ENCODE data around the gene SLAMF9.

SLAMF9 gene

GRCh38 chr1:159934136-159935039, 19.6 kb downstream of the SLAMF9 start:
- in situ Hi-C loops (cut with HindIII; ENCODE audit: low pct_unique_long_range_greater_than_20kb, low sequenced_read_pairs), result no loop called here

DNA sequence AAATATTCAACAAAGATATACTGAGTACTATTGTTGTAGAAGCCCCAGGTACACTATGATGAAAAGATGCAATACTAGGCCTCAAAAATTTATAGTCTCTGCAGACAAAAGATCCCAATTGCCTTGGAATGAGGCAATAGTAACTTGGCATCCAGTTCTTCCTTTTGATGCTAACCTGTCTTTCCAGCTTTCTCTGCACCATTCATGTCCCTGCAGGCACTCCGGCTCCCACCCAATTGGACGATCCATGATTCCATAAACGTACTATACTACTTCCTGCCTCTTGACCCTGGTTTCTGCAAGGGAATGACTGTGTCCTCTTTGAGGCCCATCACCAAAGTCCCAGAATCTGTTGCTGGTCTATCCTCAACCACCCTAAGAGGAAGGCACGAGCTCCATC, 20.7 kb downstream of the SLAMF9 start:
- in situ Hi-C loops (cut with HindIII; ENCODE audit: low pct_unique_long_range_greater_than_20kb, low sequenced_read_pairs), result no loop called here
- DNase-seq (ENCODE audit: low read depth in 1 of 2, low spot score in 1 of 2), result peak in 1 of 2 experiments; percentile 84
- no peak for TF ChIP-seq JUND (IDR thresholded peaks at IDR 0.05; ENCODE audit: low read depth)

More at GRCh38 chr1:159934136-159935039, 19.6 kb downstream of the SLAMF9 start:
- no peak for TF ChIP-seq JUND (IDR thresholded peaks at IDR 0.05; ENCODE audit: low read depth)
- no peak for DNase-seq (ENCODE audit: low read depth in 1 of 2, low spot score in 1 of 2)

GRCh38 chr1:159932296-159933285, 21.4 kb downstream of the SLAMF9 start:
- in situ Hi-C loops (cut with HindIII; ENCODE audit: low pct_unique_long_range_greater_than_20kb, low sequenced_read_pairs), result no loop called here
- DNase-seq (ENCODE audit: low read depth in 1 of 2, low spot score in 1 of 2), result no peak
- no peak for TF ChIP-seq JUND (IDR thresholded peaks at IDR 0.05; ENCODE audit: low read depth)

- in situ Hi-C loops (cut with HindIII; ENCODE audit: low pct_unique_long_range_greater_than_20kb, low sequenced_read_pairs), result no loop called here
- DNase-seq (ENCODE audit: low read depth in 1 of 2, low spot score in 1 of 2), result no peak
- TF ChIP-seq JUND (IDR thresholded peaks at IDR 0.05; ENCODE audit: low read depth), result no peak
Observed at GRCh38 chr1:159931795-159932173, 22.3 kb downstream of the SLAMF9 start.

GRCh38 chr1:159931101-159931794, 22.8 kb downstream of the SLAMF9 start:
- no peak for DNase-seq (ENCODE audit: low read depth in 1 of 2, low spot score in 1 of 2)
- in situ Hi-C loops (cut with HindIII; ENCODE audit: low pct_unique_long_range_greater_than_20kb, low sequenced_read_pairs), result no loop called here
- no peak for TF ChIP-seq JUND (IDR thresholded peaks at IDR 0.05; ENCODE audit: low read depth)

DNA sequence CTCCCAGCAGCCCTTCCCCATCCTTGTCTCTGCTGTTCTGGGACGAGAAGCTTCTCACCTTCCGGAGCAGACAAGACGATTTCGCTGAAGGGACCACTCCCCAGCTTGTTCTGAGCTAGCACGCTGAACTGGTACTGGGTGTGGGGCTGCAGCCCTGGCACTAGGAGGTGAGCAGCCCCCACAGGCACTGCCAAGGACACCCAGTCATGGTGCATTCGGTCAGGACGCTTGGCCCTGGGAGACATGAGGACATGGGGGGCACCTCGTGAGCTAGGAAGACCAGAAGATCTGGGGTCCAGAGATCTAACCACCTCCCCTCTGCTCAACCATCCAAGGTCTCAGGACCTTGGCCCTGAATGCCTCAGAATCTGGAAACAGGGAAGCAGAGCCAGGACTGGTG, 23.4 kb downstream of the SLAMF9 start:
- no peak for TF ChIP-seq JUND (IDR thresholded peaks at IDR 0.05; ENCODE audit: low read depth)
- in situ Hi-C loops (cut with HindIII; ENCODE audit: low pct_unique_long_range_greater_than_20kb, low sequenced_read_pairs), result no loop called here
- DNase-seq (ENCODE audit: low read depth in 1 of 2, low spot score in 1 of 2), result no peak

DNA sequence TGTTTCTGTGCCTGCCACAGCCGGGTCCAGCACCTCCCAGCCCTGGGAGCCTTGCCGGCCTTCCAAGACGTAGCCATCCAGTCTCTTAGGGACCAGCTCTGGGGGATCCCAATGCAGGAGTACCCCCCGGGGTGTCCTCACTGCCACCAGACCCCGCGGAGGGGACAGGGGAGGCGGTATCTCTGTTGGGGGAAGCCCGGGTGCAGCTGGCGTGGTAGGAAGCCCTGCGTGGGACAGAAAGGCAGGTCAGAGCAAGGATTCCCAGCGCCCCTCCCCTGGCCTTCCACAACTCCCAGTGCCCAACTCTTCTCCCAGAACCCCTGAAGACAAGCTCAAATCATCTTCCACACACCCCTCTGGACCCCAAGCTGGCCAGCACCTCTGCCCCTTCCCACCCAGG, 23.8 kb downstream of the SLAMF9 start:
- TF ChIP-seq JUND (IDR thresholded peaks at IDR 0.05; ENCODE audit: low read depth), result no peak
- in situ Hi-C loops (cut with HindIII; ENCODE audit: low pct_unique_long_range_greater_than_20kb, low sequenced_read_pairs), result no loop called here
- no peak for DNase-seq (ENCODE audit: low read depth in 1 of 2, low spot score in 1 of 2)

- no peak for DNase-seq (ENCODE audit: low read depth in 1 of 2, low spot score in 1 of 2)
- TF ChIP-seq JUND (IDR thresholded peaks at IDR 0.05; ENCODE audit: low read depth), result no peak
- in situ Hi-C loops (cut with HindIII; ENCODE audit: low pct_unique_long_range_greater_than_20kb, low sequenced_read_pairs), result no loop called here
Observed at GRCh38 chr1:159929155-159930051, 24.6 kb downstream of the SLAMF9 start.

DNA sequence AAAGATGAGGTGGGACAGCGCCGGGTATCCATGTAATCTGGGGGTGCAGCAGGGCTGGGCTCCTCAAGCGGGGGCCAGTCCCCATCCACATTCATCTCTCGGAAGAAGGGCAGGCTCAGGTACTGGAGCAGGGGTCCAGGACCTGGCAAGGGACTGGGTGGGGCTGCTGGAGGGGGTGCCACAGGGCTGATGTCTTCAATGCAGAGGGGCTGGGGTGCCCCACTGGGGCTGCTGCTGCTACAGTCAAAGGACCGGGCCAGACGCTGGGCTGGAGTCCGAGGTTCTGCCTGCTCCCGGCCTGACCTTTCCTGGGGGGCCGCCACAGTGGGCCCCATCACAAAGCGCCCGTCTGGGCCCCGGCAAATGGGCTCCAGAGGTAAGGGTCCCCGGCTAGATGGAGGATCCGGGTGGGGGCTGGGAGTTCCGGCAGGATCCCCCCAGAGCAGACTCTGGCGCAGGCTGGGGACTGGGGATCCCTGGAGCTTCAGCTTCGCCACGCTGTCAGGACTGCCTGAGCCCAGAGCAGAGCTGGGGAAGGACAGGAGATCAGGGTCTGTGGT, 25.5 kb downstream of the SLAMF9 start:
- in situ Hi-C loops (cut with HindIII; ENCODE audit: low pct_unique_long_range_greater_than_20kb, low sequenced_read_pairs), result no loop called here
- DNase-seq (ENCODE audit: low read depth in 1 of 2, low spot score in 1 of 2), result no peak
- no peak for TF ChIP-seq JUND (IDR thresholded peaks at IDR 0.05; ENCODE audit: low read depth)

GRCh38 chr1:159927849-159928431, 26.1 kb downstream of the SLAMF9 start:
- DNase-seq (ENCODE audit: low read depth in 1 of 2, low spot score in 1 of 2), result no peak
- in situ Hi-C loops (cut with HindIII; ENCODE audit: low pct_unique_long_range_greater_than_20kb, low sequenced_read_pairs), result no loop called here
- no peak for TF ChIP-seq JUND (IDR thresholded peaks at IDR 0.05; ENCODE audit: low read depth)

Measured in T47D (cell line).